OCI-LY3 (cell line): ENCODE data around the gene CTU2.

Source experiments
- CTCF ChIP-seq: fragments of 200-600, 300-600 bp; sonication (generic); IDR thresholded peaks from 2 replicates; pipeline ENCODE4 v1.5.1; 2014; ENCODE audit warnings: antibody characterized with exemption, low read length, low read depth
- EZH2phosphoT487 ChIP-seq: fragments of 200-600 bp; shearing (Covaris generic); IDR thresholded peaks from 2 replicates; pipeline ENCODE4 v1.6.1; 2018; ENCODE audit warnings: antibody characterized with exemption, mixed run types, low read depth

GRCh38 chr16:88726981-88727380 lies 20.7 kb downstream of the CTU2 start:
- TF ChIP-seq CTCF = no peak
- TF ChIP-seq EZH2phosphoT487 = no peak
